C4-2B (cell line): ENCODE results near the gene TNRC6A.

ENCODE experiments used
- CTCF ChIP-seq: fragments of 450-650 bp; conservative IDR thresholded peaks from 2 replicates; pipeline ENCODE4 v1.5.1; 2017; ENCODE audit warnings: mild to moderate bottlenecking
- ZFX ChIP-seq: fragments of 450-650 bp; IDR thresholded peaks from 2 replicates; pipeline ENCODE4 v1.6.1; 2017

- TF ChIP-seq CTCF (no peak), ZFX (no peak)
These were observed 87.2 kb downstream of the TNRC6A start for GRCh38 chr16:24816688-24817087.
